Naive thymus-derived CD4-positive, alpha-beta T cell (primary cell): Measurements from ENCODE around the gene GAL3ST2. TPM values are rescaled to one million over a fixed set of nuclear protein-coding genes. Genes with fewer than 3 reads are reported as not detected.
"Not testable (repeated sequence)": the region's sequence is repeated elsewhere in the genome, so short reads cannot be mapped to it uniquely, and the experiment has no call there.

Source experiments
- ATAC-seq: fragments of 150-1000 bp; cut with Tn5 transposase; 2 replicates; pipeline ENCODE4 v1.10.0; 2021; ENCODE audit warnings: mild to moderate bottlenecking, moderate library complexity
- CTCF ChIA-PET: fragments of 350-600 bp; sonication (Branson Sonifier 250); formaldehyde crosslinking; loops from one replicate; lab custom pipeline; 2021; ENCODE audit warnings: antibody characterized with exemption; lab: Charles Lee
- POLR2A ChIA-PET: fragments of 350-600 bp; sonication (Branson Sonifier 250); formaldehyde crosslinking; loops from one replicate; lab custom pipeline; 2021; ENCODE audit warnings: antibody characterized with exemption, inconsistent platforms; lab: Charles Lee
- DNase-seq, 9 donors: peaks; one replicate each; pipeline versions ENCODE4 v3.0.0 to v3.0.0-alpha.2; 2020 to 2022; ENCODE audit warnings: mixed read lengths in 1 of 9
- H3K27ac ChIP-seq: one replicate; pipeline ENCODE4 v1.7.0; 2013; ENCODE audit warnings: mild to moderate bottlenecking, low read depth, low read length, moderate library complexity
- H3K27me3 ChIP-seq, 2 donors: one replicate each; pipeline ENCODE4 v1.7.0; 2013; ENCODE audit warnings: low read length in 2 of 2, mild to moderate bottlenecking in 2 of 2, moderate library complexity in 2 of 2; ENCODE audit not compliant: control insufficient read depth in 2 of 2, insufficient read depth in 2 of 2
- H3K36me3 ChIP-seq, 3 experiments: 1 replicate in 2 of 3; 2 replicates in 1 of 3; pipeline ENCODE4 v1.7.0; 2013; ENCODE audit warnings: low read length in 3 of 3, mild to moderate bottlenecking in 3 of 3, moderate library complexity in 1 of 3; ENCODE audit not compliant: insufficient read depth in 3 of 3, control insufficient read depth in 2 of 3
- H3K4me1 ChIP-seq, 2 donors: one replicate each; pipeline ENCODE4 v1.7.0; 2013; ENCODE audit warnings: low read length in 2 of 2, mild to moderate bottlenecking in 2 of 2, moderate library complexity in 1 of 2; ENCODE audit not compliant: control insufficient read depth in 2 of 2, insufficient read depth in 2 of 2
- H3K4me3 ChIP-seq: 2 replicates; pipeline ENCODE4 v1.7.0; 2013; ENCODE audit warnings: mild to moderate bottlenecking, low read length
- H3K9me3 ChIP-seq, 3 experiments: 1 replicate in 2 of 3; 2 replicates in 1 of 3; pipeline ENCODE4 v1.7.0; 2013; ENCODE audit warnings: low read length in 3 of 3; ENCODE audit not compliant: control insufficient read depth in 2 of 3
- H3K27ac Mint-ChIP-seq, 9 donors: one replicate each; pipeline ENCODE4 v1.8.0; 2020 to 2022; ENCODE audit warnings: mixed read lengths in 9 of 9, mild to moderate bottlenecking in 8 of 9, moderate library complexity in 5 of 9, inconsistent platforms in 2 of 9
- H3K27me3 Mint-ChIP-seq, 5 donors: one replicate each; pipeline ENCODE4 v1.8.0; 2021 to 2022; ENCODE audit warnings: mixed read lengths in 5 of 5, mild to moderate bottlenecking in 1 of 5
- H3K36me3 Mint-ChIP-seq, 5 donors: one replicate each; pipeline ENCODE4 v1.8.0; 2020 to 2022; ENCODE audit warnings: mixed read lengths in 5 of 5, mild to moderate bottlenecking in 3 of 5, inconsistent platforms in 1 of 5
- H3K4me1 Mint-ChIP-seq, 7 donors: one replicate each; pipeline ENCODE4 v1.8.0; 2020 to 2022; ENCODE audit warnings: mixed read lengths in 7 of 7, mild to moderate bottlenecking in 3 of 7, inconsistent platforms in 1 of 7
- H3K4me3 Mint-ChIP-seq, 10 donors: one replicate each; pipeline ENCODE4 v1.8.0; 2020 to 2022; ENCODE audit warnings: mild to moderate bottlenecking in 10 of 10, mixed read lengths in 10 of 10, moderate library complexity in 6 of 10, inconsistent platforms in 2 of 10
- H3K9me3 Mint-ChIP-seq, 11 donors: one replicate each; pipeline ENCODE4 v1.8.0; 2020 to 2022; ENCODE audit warnings: mixed read lengths in 11 of 11, mild to moderate bottlenecking in 4 of 11, inconsistent platforms in 1 of 11, moderate library complexity in 1 of 11
- intact Hi-C, 2 donors: fragments of 100-400 bp; cut with micrococcal nuclease; formaldehyde crosslinking; loops; one replicate each; pipeline ENCODE4 v1.15.1; 2023
- polyA plus RNA-seq, 2 donors: library from polyadenylated mRNA; unstranded; fragments of 300-500 nt; fragmentation: Illumina TruSeq; gene quantifications; one replicate each; pipeline ENCODE4 v1.2.3, GENCODE V29; 2021
- total RNA-seq, 6 experiments: library from RNA in 5 of 6; stranded (reverse) in 5 of 6; gene quantifications; 1 replicate in 5 of 6; 2 replicates in 1 of 6; pipeline ENCODE4 v1.2.3 and lab custom pipeline; 2021 to 2026

Gene GAL3ST2
- total and polyA plus RNA-seq, 7 experiments from 2014 or later, result 0.17 to 0.93 (median 0.37) TPM; not detected in 4

DNA sequence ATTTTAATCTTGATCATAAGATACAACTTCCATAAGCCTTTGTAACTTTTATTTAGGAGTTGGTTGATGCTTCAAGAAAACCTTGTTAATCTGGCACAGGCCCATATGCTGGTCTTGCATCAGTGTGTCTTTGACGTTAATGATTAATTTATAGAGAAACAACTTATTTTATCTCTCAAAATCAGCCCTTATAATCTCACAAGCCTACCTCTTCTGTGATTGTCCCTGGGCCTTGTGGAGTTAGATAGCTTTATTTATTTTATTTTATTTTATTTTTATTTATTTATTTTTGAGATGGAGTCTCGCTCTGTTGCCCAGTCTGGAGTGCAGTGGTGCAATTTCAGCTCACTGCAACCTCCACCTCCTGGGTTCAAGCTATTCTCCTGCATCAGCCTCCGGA, 5.4 kb downstream of the GAL3ST2 start:
- CTCF ChIA-PET, result interaction anchor here (0.7 kb wide), 1 partner anchor 9 kb away, joined by 3 read pairs; no protein-coding TSS in a partner anchor
- H3K9me3 ChIP-seq, POLR2A ChIA-PET, H3K4me3 Mint-ChIP-seq, DNase-seq, H3K36me3 ChIP-seq, H3K36me3 Mint-ChIP-seq, H3K27ac ChIP-seq, H3K27me3 Mint-ChIP-seq, ATAC-seq, H3K27ac Mint-ChIP-seq, H3K4me1 ChIP-seq, intact Hi-C loops, H3K27me3 ChIP-seq, H3K4me1 Mint-ChIP-seq, H3K4me3 ChIP-seq: not testable (repeated sequence)
- H3K9me3 Mint-ChIP-seq, result peaks cover 0 to 10% (median 2%) of the 10 kb centered on the region in 11 donors

DNA sequence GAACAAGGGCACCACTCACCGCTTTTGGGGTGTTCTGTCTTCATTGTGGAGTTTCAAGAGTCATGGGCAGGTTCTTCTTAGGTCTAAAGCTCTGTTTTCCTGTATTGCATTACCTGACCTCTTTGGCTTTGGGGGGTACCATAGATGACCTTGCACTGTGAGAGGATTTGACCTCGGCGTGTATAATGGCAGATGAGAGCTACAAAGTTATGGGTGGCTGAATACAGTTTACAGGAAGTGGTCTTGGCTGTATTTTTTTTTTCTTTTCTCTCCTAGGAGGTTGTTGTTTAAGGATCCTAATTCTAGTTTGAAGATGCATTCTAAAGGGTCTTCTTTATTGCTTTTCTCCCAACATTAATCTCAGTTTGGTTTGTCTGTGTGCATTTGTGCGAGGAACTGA, 11.5 kb downstream of the GAL3ST2 start:
- Histone ChIP-seq H3K4me1 (peaks cover 0 to 6% of the 10 kb centered on the region in 2 donors), H3K27ac (no peak overlapping the region), H3K9me3 (no peaks in the 10 kb centered on the region), H3K36me3 (no peaks in the 10 kb centered on the region), H3K4me3 (no peak overlapping the region), H3K27me3 (no peaks in the 10 kb centered on the region)
- H3K27ac Mint-ChIP-seq, result no peak overlapping the region
- peaks cover 0 to 2% (median 0%) of the 10 kb centered on the region in 5 donors for H3K36me3 Mint-ChIP-seq
- no peak for DNase-seq
- no peak for ATAC-seq
- H3K4me1 Mint-ChIP-seq, result peaks cover 0 to 10% (median 0%) of the 10 kb centered on the region in 7 donors
- no peak overlapping the region for H3K4me3 Mint-ChIP-seq
- ChIA-PET CTCF (no interaction called here), POLR2A (no interaction called here)
- H3K27me3 Mint-ChIP-seq, result peaks cover 0 to 7% (median 0%) of the 10 kb centered on the region in 5 donors
- H3K9me3 Mint-ChIP-seq, result peaks cover 0 to 27% (median 0%) of the 10 kb centered on the region in 11 donors
- intact Hi-C loops, result no loop called here

DNA sequence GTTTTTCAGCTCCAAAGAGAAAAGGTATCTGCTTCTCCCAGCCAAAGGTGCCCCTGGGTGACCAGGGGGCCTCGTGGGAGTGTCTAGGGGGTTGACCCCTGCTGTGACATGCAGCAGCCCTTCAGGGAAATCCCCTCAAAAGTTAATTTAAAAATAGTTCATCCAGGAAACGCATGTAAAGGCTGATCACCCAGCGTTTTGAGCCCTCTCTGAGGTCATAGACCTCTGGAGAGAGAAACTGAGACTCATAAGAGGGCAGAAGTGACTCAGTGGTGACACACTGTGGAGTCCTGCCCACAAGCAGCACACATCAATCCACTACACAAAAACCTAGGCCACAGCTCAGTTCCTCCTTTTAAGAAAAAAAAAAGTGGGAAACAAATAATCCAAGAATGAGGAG, 11.9 kb downstream of the GAL3ST2 start:
- DNase-seq (peak in 1 of 9 donors; percentile 27), ATAC-seq (peak; percentile 48)
- peaks cover 0 to 2% (median 0%) of the 10 kb centered on the region in 5 donors for H3K36me3 Mint-ChIP-seq
- Histone ChIP-seq H3K9me3 (no peaks in the 10 kb centered on the region), H3K27ac (no peak overlapping the region), H3K36me3 (no peaks in the 10 kb centered on the region), H3K4me3 (no peak overlapping the region), H3K4me1 (peaks cover 0 to 6% of the 10 kb centered on the region in 2 donors), H3K27me3 (no peaks in the 10 kb centered on the region)
- peaks cover 0 to 30% (median 0%) of the 10 kb centered on the region in 11 donors for H3K9me3 Mint-ChIP-seq
- ChIA-PET CTCF (no interaction called here), POLR2A (no interaction called here)
- intact Hi-C loops, result no loop called here
- no peak overlapping the region for H3K4me3 Mint-ChIP-seq
- H3K4me1 Mint-ChIP-seq, result peaks cover 0 to 10% (median 2%) of the 10 kb centered on the region in 7 donors
- no peak overlapping the region for H3K27ac Mint-ChIP-seq
- peaks cover 0 to 9% (median 0%) of the 10 kb centered on the region in 5 donors for H3K27me3 Mint-ChIP-seq

DNA sequence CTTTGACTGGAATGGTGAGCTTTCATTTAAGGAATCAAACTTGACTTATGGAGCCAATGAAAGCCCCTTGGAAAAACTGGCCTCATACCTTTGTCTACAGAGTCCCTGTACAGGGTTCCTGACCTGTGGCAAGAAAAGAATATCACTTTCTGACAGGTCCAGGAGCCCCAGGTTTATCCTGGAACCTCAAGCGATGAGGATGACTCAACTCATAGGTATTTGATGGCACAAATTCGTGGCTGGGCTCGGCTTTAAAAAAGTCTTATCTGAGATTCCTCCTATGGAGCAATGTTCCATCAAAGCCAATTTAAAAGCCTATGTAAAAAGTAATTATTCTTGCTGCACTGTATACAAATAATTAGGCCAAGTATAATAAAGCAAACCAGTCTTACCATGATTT, 14.8 kb downstream of the GAL3ST2 start:
- POLR2A ChIA-PET, H3K4me1 ChIP-seq, ATAC-seq, H3K27me3 Mint-ChIP-seq, H3K27ac ChIP-seq, CTCF ChIA-PET, intact Hi-C loops, DNase-seq, H3K4me1 Mint-ChIP-seq, H3K36me3 Mint-ChIP-seq, H3K4me3 ChIP-seq, H3K36me3 ChIP-seq, H3K9me3 ChIP-seq, H3K4me3 Mint-ChIP-seq, H3K27ac Mint-ChIP-seq, H3K27me3 ChIP-seq: not testable (repeated sequence)
- peaks cover 0 to 30% (median 0%) of the 10 kb centered on the region in 11 donors for H3K9me3 Mint-ChIP-seq

DNA sequence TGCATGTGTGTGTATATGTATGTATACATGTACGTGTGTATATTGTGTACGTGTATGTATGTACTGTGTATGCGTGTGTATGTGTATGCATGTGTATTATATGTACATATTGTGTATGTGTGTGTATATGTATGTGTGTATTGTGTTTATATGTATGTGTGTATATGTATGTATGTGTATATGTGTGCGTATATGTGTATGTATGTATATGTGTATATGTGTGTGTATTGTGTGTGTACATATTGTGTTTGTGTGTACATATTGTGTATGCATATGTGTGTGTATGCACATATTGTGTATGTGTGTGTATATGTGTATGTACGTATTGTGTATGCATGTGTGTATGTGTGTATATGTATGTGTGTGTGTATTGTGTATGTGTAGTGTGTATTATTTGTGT, 16.8 kb downstream of the GAL3ST2 start:
- H3K4me3 Mint-ChIP-seq, result no peak overlapping the region
- Histone ChIP-seq H3K27me3 (no peaks in the 10 kb centered on the region), H3K9me3 (no peaks in the 10 kb centered on the region), H3K4me3 (no peak overlapping the region), H3K36me3 (no peaks in the 10 kb centered on the region), H3K27ac (no peak overlapping the region), H3K4me1 (peaks cover 0 to 2% of the 10 kb centered on the region in 2 donors)
- ATAC-seq (peak; percentile 24), DNase-seq (no peak)
- H3K27me3 Mint-ChIP-seq, result peaks cover 0 to 9% (median 0%) of the 10 kb centered on the region in 5 donors
- H3K36me3 Mint-ChIP-seq, result peaks cover 0 to 2% (median 0%) of the 10 kb centered on the region in 5 donors
- intact Hi-C loops, result no loop called here
- peaks cover 0 to 8% (median 2%) of the 10 kb centered on the region in 7 donors for H3K4me1 Mint-ChIP-seq
- CTCF ChIA-PET, result no interaction called here
- no peak overlapping the region for H3K27ac Mint-ChIP-seq
- peaks cover 0 to 24% (median 0%) of the 10 kb centered on the region in 11 donors for H3K9me3 Mint-ChIP-seq
- POLR2A ChIA-PET, result no interaction called here

DNA sequence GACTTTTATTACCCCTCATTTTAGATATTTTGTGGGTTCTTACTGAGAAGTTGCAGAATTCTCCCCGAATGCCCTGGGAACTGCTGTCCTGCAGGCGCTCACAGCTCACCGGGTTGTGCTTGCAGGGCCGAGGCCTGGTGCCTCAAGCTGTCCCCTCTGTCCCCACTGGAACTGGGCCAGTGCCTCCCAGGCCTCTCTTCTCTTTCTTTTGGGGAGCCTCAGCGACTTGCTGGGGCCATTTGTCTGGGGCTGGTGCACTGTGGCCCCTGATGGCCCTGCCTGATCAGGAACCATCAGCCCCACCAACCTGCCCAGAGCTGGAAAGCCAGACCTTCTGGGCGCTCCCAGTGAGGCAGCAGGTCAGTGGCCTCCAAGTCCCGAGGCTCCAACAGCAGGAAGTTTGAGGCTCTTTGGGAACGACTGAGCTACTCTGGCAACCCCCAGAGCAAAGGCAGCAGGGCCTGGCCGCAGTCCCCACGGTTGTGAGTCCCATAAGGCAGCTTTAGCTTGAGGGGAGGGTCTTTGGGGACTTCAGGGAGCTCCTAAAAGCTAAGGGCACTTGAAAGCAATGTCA, 17.7 kb downstream of the GAL3ST2 start:
- peaks cover 0 to 8% (median 0%) of the 10 kb centered on the region in 7 donors for H3K4me1 Mint-ChIP-seq

More for the DNA sequence above, 17.7 kb downstream of the GAL3ST2 start:
- Histone ChIP-seq H3K4me3 (no peak overlapping the region), H3K9me3 (no peaks in the 10 kb centered on the region), H3K27me3 (no peaks in the 10 kb centered on the region), H3K36me3 (no peaks in the 10 kb centered on the region), H3K27ac (no peak overlapping the region), H3K4me1 (no peaks in the 10 kb centered on the region)
- intact Hi-C loops, result no loop called here
- ChIA-PET CTCF (no interaction called here), POLR2A (no interaction called here)
- no peak overlapping the region for H3K4me3 Mint-ChIP-seq
- H3K27me3 Mint-ChIP-seq, result peaks cover 0 to 9% (median 0%) of the 10 kb centered on the region in 5 donors
- no peaks in the 10 kb centered on the region for H3K36me3 Mint-ChIP-seq
- ATAC-seq, result no peak
- no peak for DNase-seq
- H3K9me3 Mint-ChIP-seq, result peaks cover 0 to 17% (median 0%) of the 10 kb centered on the region in 11 donors
- no peak overlapping the region for H3K27ac Mint-ChIP-seq
